Activated CD4-positive, alpha-beta T cell treated with anti-CD3 and anti-CD28 coated beads, Interleukin-2, amount 10 ng/mL, durations not matched to agents 7 days and 5 days (primary cell): Measurements from ENCODE around the gene DTD1. TPM values are rescaled to one million over a fixed set of nuclear protein-coding genes. Genes with fewer than 3 reads are reported as not detected.

ENCODE experiments used
- CTCF ChIA-PET: fragments of 350-600 bp; sonication (Branson Sonifier 250); formaldehyde crosslinking; loops from one replicate; lab custom pipeline; 2021; ENCODE audit warnings: antibody characterized with exemption; lab: Charles Lee
- POLR2A ChIA-PET: fragments of 350-600 bp; sonication (Branson Sonifier 250); formaldehyde crosslinking; loops from one replicate; lab custom pipeline; 2021; ENCODE audit warnings: antibody characterized with exemption; lab: Charles Lee
- DNase-seq: peaks from one replicate; pipeline ENCODE4 v3.0.0-alpha.2; 2020
- H3K27ac Mint-ChIP-seq: one replicate; pipeline ENCODE4 v1.8.0; 2021; ENCODE audit warnings: mild to moderate bottlenecking, moderate library complexity, mixed read lengths
- H3K27me3 Mint-ChIP-seq: one replicate; pipeline ENCODE4 v1.8.0; 2021; ENCODE audit warnings: mixed read lengths
- H3K36me3 Mint-ChIP-seq: one replicate; pipeline ENCODE4 v1.8.0; 2021; ENCODE audit warnings: low read depth, mixed read lengths
- H3K4me1 Mint-ChIP-seq: one replicate; pipeline ENCODE4 v1.8.0; 2021; ENCODE audit warnings: mixed read lengths
- H3K4me3 Mint-ChIP-seq: one replicate; pipeline ENCODE4 v1.8.0; 2021; ENCODE audit warnings: mild to moderate bottlenecking, moderate library complexity, mixed read lengths
- H3K9me3 Mint-ChIP-seq: one replicate; pipeline ENCODE4 v1.8.0; 2021; ENCODE audit warnings: mixed read lengths
- total RNA-seq, 2 experiments: library from RNA; stranded (reverse); gene quantifications; one replicate each; pipeline ENCODE4 v1.2.3, GENCODE V29; 2021

Gene DTD1
- total RNA-seq, 2 experiments from 2014 or later: 17.7 to 19.4 TPM

- POLR2A ChIA-PET: no interaction called here
- no peaks in the 10 kb centered on the region for H3K36me3 Mint-ChIP-seq
Measured at GRCh38 chr20:18705490-18705889, 117.6 kb downstream of the DTD1 start.

GRCh38 chr20:18705910-18706309 lies 118.1 kb downstream of the DTD1 start:
- Mint-ChIP-seq H3K4me3 (no peak overlapping the region), H3K4me1 (peaks cover 4% of the 10 kb centered on the region), H3K36me3 (no peaks in the 10 kb centered on the region), H3K9me3 (no peaks in the 10 kb centered on the region), H3K27ac (no peak overlapping the region), H3K27me3 (no peaks in the 10 kb centered on the region)
- POLR2A ChIA-PET: no interaction called here
- DNase-seq: no peak
- CTCF ChIA-PET: interaction anchor here (0.9 kb wide), 1 partner anchor 14 kb away, joined by 3 read pairs; no protein-coding TSS in a partner anchor

More at GRCh38 chr20:18705490-18705889, 117.6 kb downstream of the DTD1 start:
- CTCF ChIA-PET: interaction anchor here (0.9 kb wide), 1 partner anchor 14 kb away, joined by 3 read pairs; no protein-coding TSS in a partner anchor
- H3K27me3 Mint-ChIP-seq: no peaks in the 10 kb centered on the region
- H3K4me3 Mint-ChIP-seq: no peak overlapping the region
- H3K27ac Mint-ChIP-seq: no peak overlapping the region
- H3K4me1 Mint-ChIP-seq: peaks cover 4% of the 10 kb centered on the region
- no peak for DNase-seq
- no peaks in the 10 kb centered on the region for H3K9me3 Mint-ChIP-seq

- CTCF ChIA-PET: no interaction called here
- POLR2A ChIA-PET: no interaction called here
- Mint-ChIP-seq H3K4me1 (peaks cover 3% of the 10 kb centered on the region), H3K27me3 (no peaks in the 10 kb centered on the region), H3K9me3 (no peaks in the 10 kb centered on the region), H3K36me3 (no peaks in the 10 kb centered on the region), H3K4me3 (no peak overlapping the region), H3K27ac (no peak overlapping the region)
- DNase-seq: no peak
Measured at GRCh38 chr20:18712131-18712530, 124.3 kb downstream of the DTD1 start.

- H3K4me1 Mint-ChIP-seq: peaks cover 3% of the 10 kb centered on the region
- no peak overlapping the region for H3K27ac Mint-ChIP-seq
- no peak for DNase-seq
- no peak overlapping the region for H3K4me3 Mint-ChIP-seq
- H3K9me3 Mint-ChIP-seq: no peaks in the 10 kb centered on the region
- H3K27me3 Mint-ChIP-seq: no peaks in the 10 kb centered on the region
- H3K36me3 Mint-ChIP-seq: no peaks in the 10 kb centered on the region
- ChIA-PET POLR2A (no interaction called here), CTCF (no interaction called here)
Measured at GRCh38 chr20:18712882-18713281, 125.0 kb downstream of the DTD1 start.

GRCh38 chr20:18715564-18715963 lies 127.7 kb downstream of the DTD1 start:
- no peaks in the 10 kb centered on the region for H3K27me3 Mint-ChIP-seq
- no peaks in the 10 kb centered on the region for H3K9me3 Mint-ChIP-seq
- DNase-seq: no peak
- H3K4me1 Mint-ChIP-seq: peaks cover 3% of the 10 kb centered on the region
- no peaks in the 10 kb centered on the region for H3K36me3 Mint-ChIP-seq
- H3K27ac Mint-ChIP-seq: no peak overlapping the region
- POLR2A ChIA-PET: no interaction called here
- no peak overlapping the region for H3K4me3 Mint-ChIP-seq
- CTCF ChIA-PET: no interaction called here

- ChIA-PET CTCF (no interaction called here), POLR2A (no interaction called here)
- Mint-ChIP-seq H3K4me3 (no peak overlapping the region), H3K27ac (no peak overlapping the region), H3K36me3 (peaks cover 2% of the 10 kb centered on the region), H3K27me3 (no peaks in the 10 kb centered on the region), H3K4me1 (peaks cover 3% of the 10 kb centered on the region), H3K9me3 (no peaks in the 10 kb centered on the region)
- DNase-seq: no peak
Measured at GRCh38 chr20:18717062-18717461, 129.2 kb downstream of the DTD1 start.

- H3K27me3 Mint-ChIP-seq: no peaks in the 10 kb centered on the region
- H3K36me3 Mint-ChIP-seq: peaks cover 2% of the 10 kb centered on the region
- H3K4me3 Mint-ChIP-seq: no peak overlapping the region
- no peak overlapping the region for H3K27ac Mint-ChIP-seq
- peaks cover 3% of the 10 kb centered on the region for H3K4me1 Mint-ChIP-seq
- DNase-seq: no peak
- POLR2A ChIA-PET: no interaction called here
- H3K9me3 Mint-ChIP-seq: no peaks in the 10 kb centered on the region
- CTCF ChIA-PET: interaction anchor here (0.9 kb wide), 1 partner anchor 86 kb away, joined by 3 read pairs; no protein-coding TSS in a partner anchor
Measured at GRCh38 chr20:18718129-18718528, 130.3 kb downstream of the DTD1 start.

- Mint-ChIP-seq H3K4me3 (no peak overlapping the region), H3K9me3 (no peaks in the 10 kb centered on the region), H3K36me3 (peaks cover 2% of the 10 kb centered on the region), H3K27ac (no peak overlapping the region), H3K27me3 (no peaks in the 10 kb centered on the region), H3K4me1 (peaks cover 3% of the 10 kb centered on the region)
- no peak for DNase-seq
- ChIA-PET POLR2A (no interaction called here), CTCF (interaction anchor here (1.4 kb wide), 1 partner anchor 13 kb away, joined by 3 read pairs; no protein-coding TSS in a partner anchor)
Measured at GRCh38 chr20:18719426-18719825, 131.6 kb downstream of the DTD1 start.

- Mint-ChIP-seq H3K4me1 (peaks cover 4% of the 10 kb centered on the region), H3K27me3 (no peaks in the 10 kb centered on the region), H3K9me3 (no peaks in the 10 kb centered on the region), H3K4me3 (no peak overlapping the region), H3K36me3 (peaks cover 2% of the 10 kb centered on the region), H3K27ac (no peak overlapping the region)
- ChIA-PET POLR2A (no interaction called here), CTCF (no interaction called here)
- DNase-seq: no peak
Measured at GRCh38 chr20:18721551-18722115, 133.8 kb downstream of the DTD1 start.

GRCh38 chr20:18722371-18722770 lies 134.5 kb downstream of the DTD1 start:
- POLR2A ChIA-PET: no interaction called here
- Mint-ChIP-seq H3K4me3 (no peak overlapping the region), H3K4me1 (peaks cover 8% of the 10 kb centered on the region), H3K36me3 (peaks cover 2% of the 10 kb centered on the region), H3K27ac (no peak overlapping the region), H3K9me3 (no peaks in the 10 kb centered on the region), H3K27me3 (no peaks in the 10 kb centered on the region)
- DNase-seq: no peak
- CTCF ChIA-PET: no interaction called here

- Mint-ChIP-seq H3K27ac (no peak overlapping the region), H3K36me3 (peaks cover 2% of the 10 kb centered on the region), H3K27me3 (no peaks in the 10 kb centered on the region), H3K4me3 (no peak overlapping the region), H3K9me3 (no peaks in the 10 kb centered on the region), H3K4me1 (peaks cover 13% of the 10 kb centered on the region)
- DNase-seq: no peak
- CTCF ChIA-PET: no interaction called here
- POLR2A ChIA-PET: no interaction called here
Measured at GRCh38 chr20:18724077-18724476, 136.2 kb downstream of the DTD1 start.

GRCh38 chr20:18724788-18725464 lies 137.1 kb downstream of the DTD1 start:
- Mint-ChIP-seq H3K4me1 (peaks cover 13% of the 10 kb centered on the region), H3K27me3 (no peaks in the 10 kb centered on the region), H3K4me3 (no peak overlapping the region), H3K36me3 (peaks cover 2% of the 10 kb centered on the region), H3K9me3 (no peaks in the 10 kb centered on the region), H3K27ac (no peak overlapping the region)
- POLR2A ChIA-PET: interaction anchor here (0.7 kb wide), 1 partner anchor 34 kb away, joined by 4 read pairs; no protein-coding TSS in a partner anchor
- CTCF ChIA-PET: no interaction called here
- no peak for DNase-seq

- no peak for DNase-seq
Measured at GRCh38 chr20:18727032-18727508, 139.2 kb downstream of the DTD1 start.

More at GRCh38 chr20:18727032-18727508, 139.2 kb downstream of the DTD1 start:
- CTCF ChIA-PET: interaction anchor here (0.6 kb wide), 1 partner anchor 12 kb away, joined by 3 read pairs; no protein-coding TSS in a partner anchor
- H3K9me3 Mint-ChIP-seq: no peaks in the 10 kb centered on the region
- POLR2A ChIA-PET: no interaction called here
- peaks cover 13% of the 10 kb centered on the region for H3K4me1 Mint-ChIP-seq
- no peaks in the 10 kb centered on the region for H3K36me3 Mint-ChIP-seq
- H3K4me3 Mint-ChIP-seq: no peak overlapping the region
- no peak overlapping the region for H3K27ac Mint-ChIP-seq
- H3K27me3 Mint-ChIP-seq: no peaks in the 10 kb centered on the region
